Stomach smooth muscle (tissue), 2 donors: ENCODE measurements around the gene C12orf50.

Experiments used
- H3K27ac ChIP-seq: one replicate; pipeline ENCODE4 v1.7.0; 2013; ENCODE audit warnings: mild to moderate bottlenecking, low read length, inconsistent platforms
- H3K27me3 ChIP-seq, 2 donors: one replicate each; pipeline ENCODE4 v1.7.0; 2013; ENCODE audit warnings: low read length in 2 of 2; ENCODE audit not compliant: insufficient read depth in 2 of 2, control insufficient read depth in 1 of 2
- H3K36me3 ChIP-seq, 2 donors: one replicate each; pipeline ENCODE4 v1.7.0; 2013; ENCODE audit warnings: low read length in 2 of 2; ENCODE audit not compliant: control insufficient read depth in 2 of 2, insufficient read depth in 2 of 2
- H3K4me1 ChIP-seq: one replicate; pipeline ENCODE4 v1.7.0; 2013; ENCODE audit warnings: low read length; ENCODE audit not compliant: control insufficient read depth, insufficient read depth
- H3K4me3 ChIP-seq, 2 donors: one replicate each; pipeline ENCODE4 v1.7.0; 2013; ENCODE audit warnings: low read length in 2 of 2
- H3K9ac ChIP-seq, 2 donors: one replicate each; pipeline ENCODE4 v1.7.0; 2013; ENCODE audit warnings: low read length in 2 of 2, mild to moderate bottlenecking in 1 of 2
- H3K9me3 ChIP-seq, 2 donors: one replicate each; pipeline ENCODE4 v1.7.0; 2013; ENCODE audit warnings: low read length in 2 of 2; ENCODE audit not compliant: control insufficient read depth in 2 of 2
- donor health status: healthy.
- donor health status: Pancreatic carcinoma.

Gene C12orf50, protein sequence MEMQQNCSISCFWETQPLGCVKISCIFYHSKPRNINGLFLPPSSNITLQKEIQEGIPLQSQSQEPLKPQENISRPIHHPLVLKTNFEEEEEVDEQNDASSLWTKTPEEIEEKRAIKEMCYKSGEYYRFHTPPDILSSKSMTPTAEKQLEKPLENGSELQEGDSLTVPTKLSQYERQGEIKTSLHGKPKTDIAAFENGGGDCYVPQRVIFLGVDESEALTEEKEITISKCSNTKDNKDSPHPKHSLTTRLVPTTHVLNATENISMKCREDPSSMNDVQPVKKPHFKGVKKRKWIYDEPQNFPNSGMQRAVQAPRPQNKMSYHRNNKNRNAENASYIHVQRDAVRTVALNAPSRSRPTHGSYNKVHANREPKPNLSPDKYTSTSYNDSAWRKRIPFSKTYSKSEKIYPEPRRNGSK

GRCh38 chr12:88029093-88029665 is at the start of gene C12orf50:
Gene C12orf50 (minus strand): TSS chr12:88029401. CDS start chr12:88026962, 2,439 bp downstream.
- no peaks in the 10 kb centered on the region for H3K36me3 ChIP-seq
- no peaks in the 10 kb centered on the region for H3K27me3 ChIP-seq
- no peak within 1 kb of the TSS for H3K9ac ChIP-seq
- H3K4me1 ChIP-seq: no peaks in the 10 kb centered on the region
- H3K4me3 ChIP-seq: no peak within 1 kb of the TSS
- H3K27ac ChIP-seq: no peak within 1 kb of the TSS
- H3K9me3 ChIP-seq: no peaks in the 10 kb centered on the region

DNA sequence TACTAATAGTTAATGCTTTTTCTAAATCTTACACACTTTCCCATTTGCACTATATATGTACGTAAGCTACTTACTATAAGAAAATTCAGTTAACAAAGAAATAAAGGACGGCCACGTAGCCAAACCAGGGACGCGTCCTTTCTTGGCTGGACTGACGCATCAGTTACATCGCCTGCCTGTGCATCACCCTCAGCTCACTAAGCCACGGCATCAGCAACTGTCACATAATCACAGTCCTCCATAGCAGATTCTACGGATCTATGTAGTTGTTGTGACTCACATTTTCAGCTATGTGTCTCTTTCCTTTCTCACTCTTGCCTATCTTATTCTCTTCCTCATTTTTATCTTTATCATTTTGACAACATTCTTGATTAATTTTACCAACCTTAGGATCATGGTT is 38.1 kb upstream of the C12orf50 start:
- Histone ChIP-seq H3K4me1 (no peaks in the 10 kb centered on the region), H3K9ac (no peak overlapping the region), H3K27ac (no peak overlapping the region), H3K4me3 (no peak overlapping the region), H3K9me3 (no peaks in the 10 kb centered on the region), H3K36me3 (peaks cover 0 to 6% of the 10 kb centered on the region in 2 donors), H3K27me3 (no peaks in the 10 kb centered on the region)

DNA sequence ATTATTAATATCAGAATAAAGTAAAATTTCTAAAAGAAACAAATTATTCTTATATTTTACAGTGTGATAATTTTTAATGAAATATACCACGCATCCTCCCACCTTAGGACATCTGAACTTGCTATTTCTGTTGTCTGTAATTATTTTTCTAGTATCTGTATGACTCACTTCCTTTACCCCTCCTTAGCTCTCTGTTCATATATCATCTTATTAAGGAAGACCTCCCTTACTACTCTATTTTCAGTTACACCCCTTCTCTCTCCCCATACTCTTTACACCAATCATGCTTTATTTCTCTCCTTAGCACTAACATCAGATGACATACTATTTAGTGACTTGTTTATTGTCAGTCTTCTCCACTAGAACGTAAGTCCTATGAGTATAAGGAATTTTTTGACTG is 34.2 kb upstream of the C12orf50 start:
- peaks cover 0 to 7% of the 10 kb centered on the region in 2 donors for H3K36me3 ChIP-seq
- H3K4me3 ChIP-seq: no peak overlapping the region
- H3K9ac ChIP-seq: no peak overlapping the region
- no peaks in the 10 kb centered on the region for H3K4me1 ChIP-seq
- no peak overlapping the region for H3K27ac ChIP-seq
- H3K9me3 ChIP-seq: no peaks in the 10 kb centered on the region
- no peaks in the 10 kb centered on the region for H3K27me3 ChIP-seq

DNA sequence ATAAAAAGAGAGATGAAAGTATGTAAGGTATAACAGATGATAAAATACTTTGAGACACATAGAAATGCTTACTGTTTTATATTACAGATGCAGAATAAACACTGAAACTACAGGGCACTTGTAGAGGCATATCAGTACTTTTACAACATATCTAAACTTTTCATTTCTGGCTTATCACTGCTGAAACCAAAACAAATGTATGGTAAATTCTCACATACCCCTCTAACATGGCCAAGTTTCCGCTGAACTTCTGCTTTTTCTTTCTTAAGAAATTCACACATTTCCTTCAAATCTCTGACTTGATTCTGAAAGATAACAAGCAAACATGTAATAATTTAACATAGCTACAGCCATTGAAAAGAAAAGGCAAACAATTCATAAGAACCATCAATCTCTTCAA is 33.3 kb upstream of the C12orf50 start:
- Histone ChIP-seq H3K27me3 (no peaks in the 10 kb centered on the region), H3K9ac (no peak overlapping the region), H3K27ac (no peak overlapping the region), H3K36me3 (peaks cover 6 to 14% of the 10 kb centered on the region in 2 donors), H3K4me1 (no peaks in the 10 kb centered on the region), H3K4me3 (no peak overlapping the region), H3K9me3 (no peaks in the 10 kb centered on the region)

- Histone ChIP-seq H3K27ac (no peak overlapping the region), H3K36me3 (peaks cover 9 to 21% of the 10 kb centered on the region in 2 donors)
Observed at GRCh38 chr12:88058719-88059077, 29.5 kb upstream of the C12orf50 start.

DNA sequence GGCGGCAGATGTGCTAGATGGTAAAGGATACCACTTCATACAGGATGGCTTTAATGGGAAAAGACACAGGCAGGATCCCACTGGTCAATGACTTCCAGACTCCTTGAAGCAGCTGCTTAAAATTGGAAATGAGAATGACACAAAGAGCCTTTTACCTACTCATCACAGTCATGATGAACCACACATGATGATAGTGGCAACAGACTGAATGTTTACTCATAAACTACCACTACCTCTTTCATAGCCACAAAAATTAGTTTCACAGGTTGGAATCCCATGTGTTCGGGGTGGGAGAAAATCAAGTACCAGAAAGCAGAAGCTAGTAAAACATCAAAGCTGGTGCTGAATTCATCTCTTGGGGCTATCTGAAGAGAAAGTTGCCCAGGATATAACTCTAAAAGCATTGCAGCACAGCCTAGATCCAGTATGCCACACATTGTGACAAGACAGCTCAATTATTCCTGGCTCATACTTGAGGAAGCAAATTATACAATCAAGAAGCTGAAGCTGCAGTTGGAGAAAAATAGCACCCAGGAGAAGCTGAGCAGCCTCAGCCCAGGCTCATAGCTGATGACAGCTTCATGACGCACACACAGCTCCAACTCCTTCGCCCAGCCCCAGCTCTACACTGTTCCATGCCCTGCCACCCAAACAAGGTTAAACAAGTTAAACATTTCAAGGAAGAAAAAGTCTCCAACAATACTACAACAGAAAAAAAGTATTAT is 29.0 kb upstream of the C12orf50 start:
- H3K27ac ChIP-seq: no peak overlapping the region
- H3K36me3 ChIP-seq: peaks cover 9 to 21% of the 10 kb centered on the region in 2 donors
- H3K4me1 ChIP-seq: no peaks in the 10 kb centered on the region
- no peak overlapping the region for H3K4me3 ChIP-seq
- H3K9ac ChIP-seq: no peak overlapping the region
- H3K9me3 ChIP-seq: no peaks in the 10 kb centered on the region
- H3K27me3 ChIP-seq: no peaks in the 10 kb centered on the region

More at GRCh38 chr12:88058719-88059077, 29.5 kb upstream of the C12orf50 start:
- H3K4me1 ChIP-seq: no peaks in the 10 kb centered on the region
- H3K9me3 ChIP-seq: no peaks in the 10 kb centered on the region
- H3K4me3 ChIP-seq: no peak overlapping the region
- H3K27me3 ChIP-seq: no peaks in the 10 kb centered on the region
- no peak overlapping the region for H3K9ac ChIP-seq

DNA sequence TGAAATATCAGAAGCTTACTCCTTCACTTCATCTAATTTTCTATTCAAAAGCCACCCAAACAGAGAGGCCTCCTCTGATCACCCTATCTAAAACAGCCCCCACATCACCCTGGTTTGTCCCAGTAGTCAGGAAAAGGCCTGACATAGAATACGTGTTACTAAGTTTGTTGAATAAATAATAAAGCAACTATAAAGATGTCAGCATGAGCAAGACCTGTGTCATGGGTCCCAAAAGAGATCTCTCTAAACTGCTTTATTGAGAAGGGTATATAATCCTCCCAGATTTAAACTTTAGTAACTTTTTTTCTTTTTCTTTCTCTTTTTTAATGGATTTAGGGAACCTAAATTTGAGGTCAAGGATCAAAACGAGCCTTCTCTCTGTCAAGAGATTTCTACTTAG is 27.4 kb upstream of the C12orf50 start:
- H3K27ac ChIP-seq: no peak overlapping the region
- no peak overlapping the region for H3K4me3 ChIP-seq
- H3K9ac ChIP-seq: no peak overlapping the region
- peaks cover 12 to 15% of the 10 kb centered on the region in 2 donors for H3K36me3 ChIP-seq
- H3K4me1 ChIP-seq: no peaks in the 10 kb centered on the region
- H3K9me3 ChIP-seq: no peaks in the 10 kb centered on the region
- H3K27me3 ChIP-seq: no peaks in the 10 kb centered on the region

DNA sequence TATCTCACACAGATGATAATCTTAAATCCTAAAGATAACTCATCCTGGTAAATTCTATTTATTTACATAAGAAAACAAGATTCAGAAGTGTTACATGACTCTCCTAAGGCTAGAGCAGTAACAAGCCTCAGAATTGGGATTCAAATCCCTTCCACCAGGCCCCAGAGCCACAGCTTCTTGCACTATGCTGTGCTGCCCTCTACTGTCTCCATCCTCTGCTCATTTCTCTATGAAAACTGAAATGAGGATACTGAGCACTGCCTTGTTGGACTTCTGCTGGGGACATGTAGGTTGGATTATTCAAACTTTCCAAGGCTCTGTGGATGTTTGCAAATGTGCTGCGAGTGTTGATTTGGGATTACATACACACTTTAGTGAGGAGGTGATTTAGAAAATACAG is 23.5 kb upstream of the C12orf50 start:
- H3K27ac ChIP-seq: no peak overlapping the region
- H3K4me3 ChIP-seq: no peak overlapping the region
- no peak overlapping the region for H3K9ac ChIP-seq
- no peaks in the 10 kb centered on the region for H3K27me3 ChIP-seq
- no peaks in the 10 kb centered on the region for H3K9me3 ChIP-seq
- no peaks in the 10 kb centered on the region for H3K4me1 ChIP-seq
- peaks cover 14 to 18% of the 10 kb centered on the region in 2 donors for H3K36me3 ChIP-seq

GRCh38 chr12:88044035-88044434 is 14.8 kb upstream of the C12orf50 start:
- H3K27ac ChIP-seq: no peak overlapping the region
- H3K4me3 ChIP-seq: no peak overlapping the region
- peaks cover 30 to 32% of the 10 kb centered on the region in 2 donors for H3K36me3 ChIP-seq
- no peaks in the 10 kb centered on the region for H3K4me1 ChIP-seq
- H3K9ac ChIP-seq: no peak overlapping the region
- H3K27me3 ChIP-seq: no peaks in the 10 kb centered on the region
- no peaks in the 10 kb centered on the region for H3K9me3 ChIP-seq

- no peaks in the 10 kb centered on the region for H3K27me3 ChIP-seq
- H3K36me3 ChIP-seq: no peaks in the 10 kb centered on the region
- H3K4me3 ChIP-seq: no peak overlapping the region
- no peaks in the 10 kb centered on the region for H3K9me3 ChIP-seq
- peaks cover 4% of the 10 kb centered on the region for H3K4me1 ChIP-seq
- H3K27ac ChIP-seq: no peak overlapping the region
- H3K9ac ChIP-seq: no peak overlapping the region
Observed at GRCh38 chr12:88037770-88038169, 8.6 kb upstream of the C12orf50 start.
